PC-9 (cell line): ENCODE results near the gene TMTC4. TPM values are rescaled to one million over a fixed set of nuclear protein-coding genes. Genes with fewer than 3 reads are reported as not detected.

ENCODE experiments used
- BruUV-seq: library from RNA; stranded (reverse); fragments of 400-500 nt; replicated peaks from 2 replicates; lab custom pipeline; 2021; lab: Mats Ljungman, UMichigan
- CTCF ChIA-PET: fragments of 300-600 bp; sonication (Branson Sonifier 250); formaldehyde crosslinking; loops from one replicate; lab custom pipeline; 2022; ENCODE audit warnings: antibody characterized with exemption; lab: Charles Lee
- POLR2A ChIA-PET: fragments of 300-600 bp; sonication (Branson Sonifier 250); formaldehyde crosslinking; loops from one replicate; lab custom pipeline; 2022; ENCODE audit warnings: antibody characterized with exemption; ENCODE audit not compliant: unreplicated experiment; lab: Charles Lee
- DNase-seq, 2 experiments: peaks; one replicate each; pipeline versions ENCODE4 v3.0.0 to v3.0.0-alpha.2; 2015 to 2022; ENCODE audit warnings: mixed read lengths in 1 of 2
- H2AFZ ChIP-seq: fragments of 200-600 bp; sonication (generic); 2 replicates; pipeline ENCODE4 v1.8.1; 2017; ENCODE audit warnings: antibody characterized with exemption
- H3F3A ChIP-seq: fragments of 200-600 bp; sonication (generic); 2 replicates; pipeline ENCODE4 v1.8.1; 2017; ENCODE audit warnings: antibody characterized with exemption, mild to moderate bottlenecking, low read depth; ENCODE audit not compliant: insufficient read depth
- H3K27ac ChIP-seq: fragments of 200-600 bp; sonication (generic); 2 replicates; pipeline ENCODE4 v1.6.1; 2016; ENCODE audit warnings: mixed run types
- H3K27me3 ChIP-seq: fragments of 200-600 bp; sonication (generic); 2 replicates; pipeline ENCODE4 v1.6.1; 2016; ENCODE audit warnings: low read depth, mixed run types; ENCODE audit not compliant: insufficient read depth
- H3K36me3 ChIP-seq: fragments of 200-600 bp; sonication (generic); 2 replicates; pipeline ENCODE4 v1.6.1; 2016; ENCODE audit warnings: low read depth, mixed run types
- H3K4me1 ChIP-seq: fragments of 200-600 bp; sonication (generic); replicated peaks from 2 replicates; pipeline ENCODE4 v1.6.1; 2016; ENCODE audit warnings: mixed run types; ENCODE audit not compliant: insufficient read depth
- H3K4me2 ChIP-seq: fragments of 200-600 bp; sonication (generic); 2 replicates; pipeline ENCODE4 v1.6.1; 2017; ENCODE audit warnings: mixed run types
- H3K4me3 ChIP-seq: fragments of 200-600 bp; sonication (generic); 2 replicates; pipeline ENCODE4 v1.6.1; 2016; ENCODE audit warnings: mixed run types
- H3K79me2 ChIP-seq: fragments of 200-600 bp; sonication (generic); 2 replicates; pipeline ENCODE4 v1.6.1; 2017; ENCODE audit warnings: low read depth, mixed run types
- H3K9me2 ChIP-seq: fragments of 200-600 bp; sonication (generic); 2 replicates; pipeline ENCODE4 v1.8.1; 2017; ENCODE audit warnings: mild to moderate bottlenecking; ENCODE audit not compliant: insufficient read depth
- H3K9me3 ChIP-seq: fragments of 200-600 bp; sonication (generic); 2 replicates; pipeline ENCODE4 v1.8.1; 2016; ENCODE audit warnings: low read depth; ENCODE audit not compliant: insufficient read depth
- H4K20me1 ChIP-seq: fragments of 200-600 bp; sonication (generic); 2 replicates; pipeline ENCODE4 v1.8.1; 2017; ENCODE audit not compliant: insufficient read depth
- CTCF ChIP-seq: fragments of 200-600 bp; sonication (generic); conservative IDR thresholded peaks from 2 replicates; pipeline ENCODE4 v1.6.1; 2017; ENCODE audit warnings: mixed run types, antibody characterized with exemption, mild to moderate bottlenecking, moderate library complexity
- EZH2 ChIP-seq: fragments of 200-600 bp; sonication (generic); IDR thresholded peaks from 2 replicates; pipeline ENCODE4 v1.8.0; 2017; ENCODE audit warnings: antibody characterized with exemption, low read depth
- intact Hi-C: fragments of 100-400 bp; cut with micrococcal nuclease; formaldehyde crosslinking; loops from one replicate; pipeline ENCODE4 v1.10.0; 2022; ENCODE audit not compliant: unreplicated experiment
- total RNA-seq: library from RNA; stranded (reverse); gene quantifications from 2 replicates; pipeline ENCODE4 v1.2.3, GENCODE V29; 2021

TMTC4 gene
- total RNA-seq, 1 experiment from 2014 or later = 16.2 TPM

GRCh38 chr13:100675661-100676129, 1.1 kb upstream of the TMTC4 start:
- Histone ChIP-seq H3K4me1 (peaks cover 8% of the 10 kb centered on the region), H2AFZ (peak overlapping the region; percentile 100), H3K27me3 (peaks cover 7% of the 10 kb centered on the region; the same call in 1 of the 2 replicates), H3K79me2 (peaks cover 21% of the 10 kb centered on the region), H3F3A (peaks cover 7% of the 10 kb centered on the region; the same call in 1 of the 2 replicates), H3K27ac (no peak overlapping the region), H4K20me1 (peaks cover 9% of the 10 kb centered on the region; the same call in 1 of the 2 replicates), H3K9me3 (no peaks in the 10 kb centered on the region), H3K9me2 (no peaks in the 10 kb centered on the region), H3K36me3 (no peaks in the 10 kb centered on the region), H3K4me2 (peak overlapping the region; percentile 75), H3K4me3 (peak overlapping the region; percentile 67)
- DNase-seq = no peak
- intact Hi-C loops = no loop called here
- ChIA-PET POLR2A (no interaction called here), CTCF (no interaction called here)
- TF ChIP-seq EZH2 (no peak), CTCF (no peak)
- TSS peak; percentile 71 for BruUV-seq

GRCh38 chr13:100674872-100675660, 471 bp upstream of the TMTC4 start:
- no peaks in the 10 kb centered on the region for H3K9me3 ChIP-seq
- no TSS peak for BruUV-seq
- peaks cover 21% of the 10 kb centered on the region for H3K79me2 ChIP-seq
- ChIA-PET POLR2A (no interaction called here), CTCF (interaction anchor here (0.7 to 1.1 kb wide), 2 partner anchors 102 to 385 kb away, joined by 3 to 16 read pairs; no protein-coding TSS in a partner anchor)
- H3K27me3 ChIP-seq = peaks cover under 1% of the 10 kb centered on the region; the same call in 1 of the 2 replicates
- peak; percentile 96 to 99 for DNase-seq
- H3K36me3 ChIP-seq = no peaks in the 10 kb centered on the region
- H3K9me2 ChIP-seq = no peaks in the 10 kb centered on the region
- peaks cover 7% of the 10 kb centered on the region; the same call in 1 of the 2 replicates for H3F3A ChIP-seq
- peak overlapping the region; percentile 75 for H3K4me2 ChIP-seq
- peak overlapping the region; percentile 67 for H3K4me3 ChIP-seq
- TF ChIP-seq CTCF (peak; percentile 45), EZH2 (no peak)
- H4K20me1 ChIP-seq = peaks cover 9% of the 10 kb centered on the region; the same call in 1 of the 2 replicates
- peaks cover 8% of the 10 kb centered on the region for H3K4me1 ChIP-seq
- intact Hi-C loops = no loop called here
- peak overlapping the region; percentile 100 for H2AFZ ChIP-seq
- H3K27ac ChIP-seq = no peak overlapping the region

- Histone ChIP-seq H3K9me2 (no peaks in the 10 kb centered on the region), H3K27me3 (no peaks in the 10 kb centered on the region), H3K79me2 (peaks cover 21% of the 10 kb centered on the region), H3K4me2 (peak overlapping the region; percentile 88), H3K27ac (no peak overlapping the region), H3F3A (peaks cover 7% of the 10 kb centered on the region; the same call in 1 of the 2 replicates), H3K36me3 (no peaks in the 10 kb centered on the region), H4K20me1 (peaks cover 9% of the 10 kb centered on the region; the same call in 1 of the 2 replicates), H3K4me1 (peaks cover 8% of the 10 kb centered on the region), H3K9me3 (no peaks in the 10 kb centered on the region), H2AFZ (peak overlapping the region; percentile 100), H3K4me3 (peak overlapping the region; percentile 67)
- TF ChIP-seq EZH2 = no peak
- TF ChIP-seq CTCF = no peak
- intact Hi-C loops = no loop called here
- POLR2A ChIA-PET = interaction anchor here (0.5 kb wide), 1 partner anchor 748 kb away, joined by 3 read pairs; no protein-coding TSS in a partner anchor
- no TSS peak for BruUV-seq
- DNase-seq = peak; percentile 37 to 83
- CTCF ChIA-PET = interaction anchor here (1.1 kb wide), 1 partner anchor 101 kb away, joined by 16 read pairs; no protein-coding TSS in a partner anchor
These were observed 653 bp downstream of the TMTC4 start for GRCh38 chr13:100673713-100674571.
